Uterus (tissue), 4 donors: ENCODE measurements around the gene FSIP1. TPM values are rescaled to one million over a fixed set of nuclear protein-coding genes. Genes with fewer than 3 reads are reported as not detected.

ENCODE experiments used
- DNase-seq, 2 donors: peaks; one replicate each; pipeline ENCODE4 v3.0.0-alpha.2; 2019 to 2020
- H3K27ac ChIP-seq, 2 donors: fragments of 200-600 bp; sonication (generic); 1 replicate in 1 of 2; 2 replicates in 1 of 2; pipeline ENCODE4 v1.5.1; 2016 to 2018
- H3K27me3 ChIP-seq, 2 donors: fragments of 200-600 bp; sonication (generic); one replicate each; pipeline ENCODE4 v1.5.1; 2018 to 2019; ENCODE audit warnings: control low read depth in 1 of 2
- H3K36me3 ChIP-seq, 2 donors: fragments of 200-600 bp; sonication (generic); one replicate each; pipeline ENCODE4 v1.5.1; 2019; ENCODE audit warnings: control low read depth in 1 of 2
- H3K4me1 ChIP-seq, 2 donors: fragments of 200-600 bp; sonication (generic); one replicate each; pipeline ENCODE4 v1.5.1; 2018 to 2019; ENCODE audit warnings: control low read depth in 1 of 2
- H3K4me3 ChIP-seq, 2 donors: fragments of 200-600 bp; sonication (generic); 1 replicate in 1 of 2; 2 replicates in 1 of 2; pipeline ENCODE4 v1.5.1; 2018 to 2019; ENCODE audit warnings: mild to moderate bottlenecking in 1 of 2
- H3K9me3 ChIP-seq, 2 donors: fragments of 200-600 bp; sonication (generic); one replicate each; pipeline ENCODE4 v1.5.1; 2019; ENCODE audit warnings: control low read depth in 1 of 2
- POLR2A ChIP-seq, 2 donors: fragments of 450-650 bp; IDR thresholded peaks; one replicate each; pipeline ENCODE4 v1.6.1; 2016; ENCODE audit warnings: antibody characterized with exemption in 2 of 2, mild to moderate bottlenecking in 1 of 2, moderate library complexity in 1 of 2
- intact Hi-C: fragments of 100-400 bp; cut with DNase I; formaldehyde crosslinking; loops from one replicate; pipeline ENCODE4 v1.15.1; 2023; ENCODE audit warnings: low total_unique reads
- total RNA-seq, 4 donors: library from RNA; depleted of rRNA in 3 of 4; stranded (reverse); fragments of >200 nt in 3 of 4; gene quantifications; one replicate each; pipeline versions ENCODE4 v1.1.0 to v1.2.4, GENCODE V29; 2014 to 2023
- TF ChIP-seq, protein P1 (sequence below), 4 experiments: fragments of 200-600 bp in 2 of 4; fragments of 450-650 bp in 2 of 4; sonication (generic) in 2 of 4; IDR thresholded peaks; one replicate each; pipeline ENCODE4 v1.5.1; 2016 to 2019; ENCODE audit warnings: antibody characterized with exemption in 4 of 4, mild to moderate bottlenecking in 2 of 4, moderate library complexity in 1 of 4
- donor health status: DM: yes; HTN: yes; CAD: no.

Gene FSIP1
- total RNA-seq, 4 donors from 2014 or later: 0.77 to 4.3 (median 2.6) TPM

DNA sequence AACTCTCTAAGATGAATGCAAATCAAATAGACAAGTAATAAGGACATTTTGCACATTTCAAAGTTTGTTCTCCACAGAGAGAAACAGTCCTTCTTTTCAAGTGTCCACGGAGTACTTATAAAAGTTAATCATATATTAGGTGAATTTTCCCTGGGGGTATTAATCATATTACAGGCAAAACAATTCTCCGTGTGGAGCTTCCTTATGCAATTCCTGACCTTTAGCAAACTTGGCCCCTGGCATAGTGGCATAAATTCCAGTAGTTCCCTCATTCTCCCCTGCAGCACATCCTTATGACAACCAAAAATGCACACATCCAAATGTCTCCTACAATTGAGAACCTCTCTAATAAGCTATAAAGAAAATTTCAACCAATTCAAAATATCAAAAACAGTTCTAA lies 34.4 kb downstream of the FSIP1 start:
- H3K27me3 ChIP-seq: no peaks in the 10 kb centered on the region
- no peak for TF ChIP-seq POLR2A (IDR thresholded peaks at IDR 0.05)
- TF ChIP-seq, protein P1, sequence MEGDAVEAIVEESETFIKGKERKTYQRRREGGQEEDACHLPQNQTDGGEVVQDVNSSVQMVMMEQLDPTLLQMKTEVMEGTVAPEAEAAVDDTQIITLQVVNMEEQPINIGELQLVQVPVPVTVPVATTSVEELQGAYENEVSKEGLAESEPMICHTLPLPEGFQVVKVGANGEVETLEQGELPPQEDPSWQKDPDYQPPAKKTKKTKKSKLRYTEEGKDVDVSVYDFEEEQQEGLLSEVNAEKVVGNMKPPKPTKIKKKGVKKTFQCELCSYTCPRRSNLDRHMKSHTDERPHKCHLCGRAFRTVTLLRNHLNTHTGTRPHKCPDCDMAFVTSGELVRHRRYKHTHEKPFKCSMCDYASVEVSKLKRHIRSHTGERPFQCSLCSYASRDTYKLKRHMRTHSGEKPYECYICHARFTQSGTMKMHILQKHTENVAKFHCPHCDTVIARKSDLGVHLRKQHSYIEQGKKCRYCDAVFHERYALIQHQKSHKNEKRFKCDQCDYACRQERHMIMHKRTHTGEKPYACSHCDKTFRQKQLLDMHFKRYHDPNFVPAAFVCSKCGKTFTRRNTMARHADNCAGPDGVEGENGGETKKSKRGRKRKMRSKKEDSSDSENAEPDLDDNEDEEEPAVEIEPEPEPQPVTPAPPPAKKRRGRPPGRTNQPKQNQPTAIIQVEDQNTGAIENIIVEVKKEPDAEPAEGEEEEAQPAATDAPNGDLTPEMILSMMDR (IDR thresholded peaks at IDR 0.05): no peak
- H3K36me3 ChIP-seq: no peaks in the 10 kb centered on the region
- H3K27ac ChIP-seq: no peak overlapping the region
- no peak overlapping the region for H3K4me3 ChIP-seq
- intact Hi-C loops: no loop called here
- H3K4me1 ChIP-seq: no peaks in the 10 kb centered on the region
- no peak for DNase-seq
- H3K9me3 ChIP-seq: no peaks in the 10 kb centered on the region

DNA sequence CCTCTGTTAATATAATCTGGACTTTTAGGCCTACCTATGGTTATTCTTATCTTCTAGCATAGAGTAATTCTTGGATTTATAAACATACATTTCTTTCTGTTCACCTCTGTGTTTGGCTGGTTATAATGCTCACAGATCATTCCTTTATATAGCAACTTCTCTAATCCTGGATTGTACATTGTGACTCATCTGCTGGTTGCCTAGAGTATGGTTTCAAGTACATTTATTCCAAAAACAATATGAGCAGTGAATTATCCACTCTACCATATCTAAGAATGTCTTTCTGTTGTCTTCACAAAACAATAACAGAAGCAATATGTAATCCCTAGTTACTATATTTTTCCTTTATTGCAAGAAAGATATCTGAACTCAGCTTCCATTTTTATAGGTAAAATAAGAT lies 35.3 kb downstream of the FSIP1 start:
- no peaks in the 10 kb centered on the region for H3K27me3 ChIP-seq
- intact Hi-C loops: no loop called here
- no peak overlapping the region for H3K27ac ChIP-seq
- H3K9me3 ChIP-seq: no peaks in the 10 kb centered on the region
- H3K4me3 ChIP-seq: no peak overlapping the region
- H3K4me1 ChIP-seq: no peaks in the 10 kb centered on the region
- no peak for DNase-seq
- H3K36me3 ChIP-seq: no peaks in the 10 kb centered on the region
- TF ChIP-seq POLR2A (IDR thresholded peaks at IDR 0.05): no peak
- TF ChIP-seq, protein P1 (IDR thresholded peaks at IDR 0.05): no peak

DNA sequence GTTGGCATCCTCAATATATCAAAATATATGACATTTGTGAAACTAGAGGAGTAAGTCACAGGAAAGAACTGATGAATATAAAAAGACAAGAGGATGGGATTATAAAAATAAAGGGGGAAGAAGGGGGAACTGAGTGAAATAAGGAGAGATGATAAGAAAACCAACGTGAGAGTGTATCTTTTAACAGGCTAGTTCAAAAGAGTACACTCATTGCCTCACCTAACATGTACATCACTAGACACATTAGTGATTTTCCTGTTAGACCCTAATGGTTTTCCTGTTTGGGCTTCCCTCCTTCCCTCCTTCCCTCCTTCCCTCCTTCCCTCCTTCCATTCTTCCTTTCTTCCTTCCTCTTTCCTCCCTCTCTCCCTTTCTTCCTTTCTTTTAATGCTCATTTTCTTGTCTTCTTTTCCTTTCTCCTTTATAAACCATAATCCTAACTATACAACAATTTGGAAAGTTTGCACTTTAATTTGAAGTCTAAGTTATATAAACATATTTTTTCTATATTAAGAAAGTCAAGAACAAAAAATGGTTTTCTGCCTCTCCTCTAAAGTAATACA lies 35.8 kb downstream of the FSIP1 start:
- Histone ChIP-seq H3K36me3 (no peaks in the 10 kb centered on the region), H3K27ac (no peak overlapping the region), H3K27me3 (no peaks in the 10 kb centered on the region), H3K4me1 (no peaks in the 10 kb centered on the region), H3K9me3 (no peaks in the 10 kb centered on the region), H3K4me3 (no peak overlapping the region)
- intact Hi-C loops: no loop called here
- TF ChIP-seq, protein P1 (IDR thresholded peaks at IDR 0.05): no peak
- TF ChIP-seq POLR2A (IDR thresholded peaks at IDR 0.05): no peak
- no peak for DNase-seq

DNA sequence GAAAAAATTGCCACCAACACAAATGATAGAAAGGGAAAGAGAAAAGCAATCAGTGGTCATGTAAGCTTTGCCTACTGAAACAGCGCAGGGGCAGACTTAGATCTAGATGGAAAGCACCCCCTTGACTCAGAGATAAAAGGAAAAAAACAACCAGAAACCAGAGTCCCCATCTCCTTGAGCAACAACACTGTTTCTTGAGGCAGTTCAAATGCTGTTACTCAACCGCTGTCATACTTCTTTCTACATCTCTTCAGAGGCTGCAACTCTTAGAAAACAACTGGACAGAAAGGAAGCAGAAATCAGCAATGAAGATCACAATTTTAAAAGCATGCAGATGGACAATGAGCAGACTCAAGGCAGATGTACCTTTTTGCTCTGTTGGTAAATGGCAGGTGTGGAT lies 36.5 kb downstream of the FSIP1 start:
- TF ChIP-seq, protein P1 (IDR thresholded peaks at IDR 0.05): no peak
- TF ChIP-seq POLR2A (IDR thresholded peaks at IDR 0.05): no peak
- DNase-seq: no peak
- intact Hi-C loops: no loop called here
- Histone ChIP-seq H3K4me3 (no peak overlapping the region), H3K27me3 (no peaks in the 10 kb centered on the region), H3K36me3 (no peaks in the 10 kb centered on the region), H3K27ac (no peak overlapping the region), H3K9me3 (no peaks in the 10 kb centered on the region), H3K4me1 (no peaks in the 10 kb centered on the region)

DNA sequence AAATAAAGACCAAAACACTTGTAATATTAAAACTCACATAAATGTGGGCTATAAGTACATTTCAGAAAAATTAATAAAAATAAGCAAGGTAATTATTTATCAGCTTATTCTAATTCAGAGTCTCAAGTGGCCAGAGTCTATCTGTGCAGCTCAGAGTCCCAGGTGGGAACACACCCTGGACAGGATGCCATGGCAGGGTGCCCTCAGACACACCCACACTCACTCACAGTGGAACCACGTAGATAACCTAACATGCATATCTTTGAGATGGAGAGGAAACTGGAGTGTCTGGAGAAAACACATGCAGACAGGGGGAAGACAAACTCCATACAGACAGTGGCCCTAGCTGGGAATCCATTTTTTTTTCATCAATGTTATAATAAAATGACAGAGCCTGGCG lies 37.2 kb downstream of the FSIP1 start:
- no peaks in the 10 kb centered on the region for H3K9me3 ChIP-seq
- intact Hi-C loops: no loop called here
- H3K4me1 ChIP-seq: no peaks in the 10 kb centered on the region
- H3K27me3 ChIP-seq: no peaks in the 10 kb centered on the region
- H3K27ac ChIP-seq: no peak overlapping the region
- H3K4me3 ChIP-seq: no peak overlapping the region
- no peak for DNase-seq
- TF ChIP-seq, protein P1 (IDR thresholded peaks at IDR 0.05): no peak
- TF ChIP-seq POLR2A (IDR thresholded peaks at IDR 0.05): no peak
- no peaks in the 10 kb centered on the region for H3K36me3 ChIP-seq
